GM12878 (cell line): Measurements from ENCODE around the gene AP2A2. TPM values are rescaled to one million over a fixed set of nuclear protein-coding genes. Genes with fewer than 3 reads are reported as not detected.

Experiments used
- ATAC-seq: fragments of 200-7000 bp; cut with Tn5 transposase; 3 replicates; pipeline ENCODE4 v1.9.1; 2020; ENCODE audit warnings: mild to moderate bottlenecking, moderate library complexity
- BruUV-seq: library from RNA; stranded (reverse); fragments of 400-500 nt; replicated peaks from 2 replicates; lab custom pipeline; 2021; lab: Mats Ljungman, UMichigan
- CTCF ChIA-PET: fragments of 300-600 bp; sonication (Branson Sonifier 250); formaldehyde crosslinking; extraction: SDS; loops from one replicate; lab custom pipeline; 2021; ENCODE audit warnings: inconsistent platforms; lab: Yijun Ruan, JAX
- POLR2A ChIA-PET: fragments of 350-600 bp; formaldehyde crosslinking; extraction: SDS; loops from one replicate; lab custom pipeline; 2021; ENCODE audit warnings: inconsistent platforms; lab: Charles Lee
- RAD21 ChIA-PET: fragments of 300-600 bp; sonication (Branson Sonifier 250); formaldehyde crosslinking; loops from one replicate; lab custom pipeline; 2023; ENCODE audit warnings: antibody characterized with exemption; ENCODE audit not compliant: unreplicated experiment; lab: Charles Lee
- SMC1A ChIA-PET: fragments of 300-600 bp; sonication (Branson Sonifier 250); formaldehyde crosslinking; loops from one replicate; lab custom pipeline; 2023; ENCODE audit not compliant: unreplicated experiment, uncharacterized antibody; lab: Charles Lee
- DNase-seq: peaks from one replicate; pipeline ENCODE4 v3.0.0-alpha.2; 2011; ENCODE audit warnings: low read depth, low spot score
- FAIRE-seq: peaks from 3 replicates; lab custom pipeline; 2011; peaks lifted over from hg19 to GRCh38; lab: Jason Lieb, UNC
- H2AFZ ChIP-seq: 2 replicates; pipeline ENCODE4 v1.6.0; 2011; ENCODE audit warnings: low read depth, low read length, control low read depth; ENCODE audit not compliant: control insufficient read depth
- H3K27ac ChIP-seq: 2 replicates; pipeline ENCODE4 v1.5.1; 2011; ENCODE audit warnings: control low read depth; ENCODE audit not compliant: control insufficient read depth, insufficient read depth
- H3K27me3 ChIP-seq, 2 experiments: replicated peaks in 1 of 2; 2 replicates each; pipeline versions ENCODE4 v1.6.0 to v1.6.1; 2011; ENCODE audit warnings: low read length in 1 of 2; ENCODE audit not compliant: control insufficient read depth in 2 of 2, insufficient read depth in 2 of 2
- H3K36me3 ChIP-seq, 2 experiments: 2 replicates each; pipeline ENCODE4 v1.5.1; 2011; ENCODE audit warnings: low read length in 1 of 2; ENCODE audit not compliant: control insufficient read depth in 2 of 2, insufficient read depth in 2 of 2
- H3K4me1 ChIP-seq: 2 replicates; pipeline ENCODE4 v1.6.1; 2011; ENCODE audit warnings: mild to moderate bottlenecking, low read length, moderate library complexity, mixed read lengths; ENCODE audit not compliant: control insufficient read depth, insufficient read depth
- H3K4me2 ChIP-seq: 2 replicates; pipeline ENCODE4 v1.6.0; 2011; ENCODE audit warnings: control low read depth; ENCODE audit not compliant: control insufficient read depth, insufficient read depth
- H3K4me3 ChIP-seq: fragments of 200-600 bp; sonication (generic); 2 replicates; pipeline ENCODE4 v1.5.1; 2016
- H3K79me2 ChIP-seq: 2 replicates; pipeline ENCODE4 v1.6.0; 2011; ENCODE audit warnings: low read length; ENCODE audit not compliant: control insufficient read depth, insufficient read depth
- H3K9ac ChIP-seq: 2 replicates; pipeline ENCODE4 v1.8.0; 2011; ENCODE audit warnings: low read length, control low read depth, mixed read lengths; ENCODE audit not compliant: control insufficient read depth, insufficient read depth
- H3K9me3 ChIP-seq: replicated peaks from 3 replicates; pipeline ENCODE4 v1.5.1; 2011; ENCODE audit warnings: mild to moderate bottlenecking, low read length; ENCODE audit not compliant: control insufficient read depth, insufficient read depth
- H4K20me1 ChIP-seq: 2 replicates; pipeline ENCODE4 v1.6.0; 2011; ENCODE audit not compliant: control insufficient read depth, insufficient read depth
- BCL11A ChIP-seq: IDR thresholded peaks from 2 replicates; pipeline ENCODE4 v1.6.1; 2011; ENCODE audit warnings: low read depth, low read length
- BCL3 ChIP-seq: IDR thresholded peaks from 2 replicates; pipeline ENCODE4 v1.6.1; 2011; ENCODE audit warnings: borderline replicate concordance, low read depth, mild to moderate bottlenecking, moderate library complexity, low read length; ENCODE audit not compliant: insufficient read depth, poor library complexity, severe bottlenecking
- EZH2 ChIP-seq: IDR thresholded peaks from 2 replicates; pipeline ENCODE4 v1.6.1; 2012; ENCODE audit warnings: low read depth, mild to moderate bottlenecking, control low read depth, inconsistent platforms, low read length, borderline replicate concordance; ENCODE audit not compliant: control insufficient read depth
- HDAC2 ChIP-seq: fragments of 200-600 bp; sonication (generic); IDR thresholded peaks from 2 replicates; pipeline ENCODE4 v1.6.1; 2017
- MTA3 ChIP-seq: IDR thresholded peaks from 2 replicates; pipeline ENCODE4 v1.6.1; 2012; ENCODE audit warnings: low read length, inconsistent platforms, borderline replicate concordance
- NKRF ChIP-seq: fragments of 450-650 bp; conservative IDR thresholded peaks from 2 replicates; pipeline ENCODE4 v1.6.1; 2017; ENCODE audit warnings: mild to moderate bottlenecking, moderate library complexity
- TAF1 ChIP-seq: IDR thresholded peaks from 2 replicates; pipeline ENCODE4 v1.6.1; 2011; ENCODE audit warnings: mild to moderate bottlenecking, low read depth, low read length, borderline replicate concordance
- WGBS: methylation state at CpG from one replicate; pipeline ENCODE4 v1.1.6; 2016; ENCODE audit warnings: low lambda C conversion rate; ENCODE audit not compliant: insufficient replicate concordance, insufficient coverage; ENCODE audit errors: missing lambda C conversion rate; 5-methylcytosine and 5-hydroxymethylcytosine counted together
- in situ Hi-C: fragments of 300-500 bp; cut with MboI; formaldehyde crosslinking; loops from 9 replicates; pipeline ENCODE4 v1.14.3; 2018; ENCODE audit warnings: mixed read lengths
- intact Hi-C: fragments of 100-400 bp; cut with micrococcal nuclease; formaldehyde crosslinking; loops from one replicate; pipeline ENCODE4 v1.14.2; 2022; ENCODE audit not compliant: unreplicated experiment
- polyA plus RNA-seq, 11 experiments: library from polyadenylated mRNA; depleted of rRNA in 4 of 11; unstranded in 6 of 11; stranded (reverse) in 5 of 11; fragments of >200 nt; fragmentation: Nextera tagmentation in 4 of 11; fragmentation: Illumina TruSeq in 1 of 11; extraction: Ambion mirVana in 4 of 11; extraction: Trizol in 1 of 11; gene quantifications; 1 replicate in 1 of 11; 2 replicates in 10 of 11; pipeline versions ENCODE4 v1.2.1 to v1.2.3, GENCODE V29; 2011 to 2016; ENCODE audit warnings: inconsistent platforms in 2 of 11, missing spikeins in 2 of 11, low read depth in 1 of 11
- total RNA-seq, 4 experiments: library from RNA; depleted of rRNA in 3 of 4; stranded (reverse); fragments of >200 nt in 3 of 4; fragmentation: Illumina TruSeq in 1 of 4; extraction: Trizol in 1 of 4; gene quantifications; 2 replicates each; pipeline versions ENCODE4 v1.2.1 to v1.2.3, GENCODE V29; 2013 to 2021

AP2A2 gene
- total and polyA plus RNA-seq, 10 of the 15 experiments (the other 5 are each of a cell fraction or from before 2014, with no cell fraction given), result 0.58 to 48.8 (median 18.2) TPM

- no peak for TF ChIP-seq BCL3
These were observed 55.0 kb downstream of the AP2A2 start (continued) for GRCh38 chr11:980438-981357.

DNA sequence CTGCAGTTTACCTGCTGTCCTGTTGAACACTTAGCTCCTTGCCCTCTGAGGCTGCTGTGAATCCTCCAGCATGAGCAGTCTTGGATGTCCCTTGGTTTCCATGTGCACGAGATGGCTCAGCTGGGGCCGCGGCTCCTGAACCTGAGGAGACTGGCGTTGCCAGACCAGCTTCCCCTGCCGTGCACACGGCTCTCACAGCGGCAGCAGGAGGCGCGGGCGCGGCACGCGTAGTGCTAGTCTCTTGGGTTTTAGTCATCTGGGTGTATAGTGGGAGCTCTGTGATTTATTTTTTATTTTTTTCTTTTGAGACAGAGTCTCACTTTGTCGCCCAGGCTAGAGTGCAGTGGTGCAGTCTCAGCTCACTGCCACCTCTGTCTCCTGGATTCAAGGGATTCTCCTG lies 56.1 kb downstream of the AP2A2 start:
- peaks cover 7 to 23% of the 10 kb centered on the region in 2 experiments for H3K36me3 ChIP-seq
- RAD21 ChIA-PET, result no interaction called here
- ATAC-seq, result no peak

More for the DNA sequence above, 56.1 kb downstream of the AP2A2 start:
- intact Hi-C loops (no loop called here), in situ Hi-C loops (no loop called here)
- TF ChIP-seq HDAC2, result no peak
- no peak for TF ChIP-seq BCL11A
- no peak for TF ChIP-seq TAF1
- no peak for TF ChIP-seq MTA3
- TF ChIP-seq NKRF, result no peak
- no peak for TF ChIP-seq EZH2
- SMC1A ChIA-PET, result no interaction called here
- Histone ChIP-seq H3K4me1 (no peaks in the 10 kb centered on the region), H4K20me1 (no peaks in the 10 kb centered on the region), H3K27me3 (no peaks in the 10 kb centered on the region), H2AFZ (no peak overlapping the region), H3K79me2 (no peaks in the 10 kb centered on the region), H3K27ac (no peak overlapping the region), H3K4me3 (no peak overlapping the region), H3K9me3 (no peaks in the 10 kb centered on the region), H3K4me2 (no peak overlapping the region), H3K9ac (no peak overlapping the region)
- CTCF ChIA-PET, result no interaction called here
- POLR2A ChIA-PET, result interaction anchor here (0.6 kb wide), 1 partner anchor 31 kb away, joined by 3 read pairs; no protein-coding TSS in a partner anchor
- no peak for DNase-seq
- FAIRE-seq, result no peak
- no TSS peak for BruUV-seq
- WGBS, result 95% methylated on average over 14 of the region's 14 CpGs
